Measurements from ENCODE around the gene AGPS. TPM values are rescaled to one million over a fixed set of nuclear protein-coding genes. Genes with fewer than 3 reads are reported as not detected.

The AGPS gene
- total RNA-seq, 4 donors from 2014 or later = 32.4 to 56.8 (median 38.5) TPM

DNA sequence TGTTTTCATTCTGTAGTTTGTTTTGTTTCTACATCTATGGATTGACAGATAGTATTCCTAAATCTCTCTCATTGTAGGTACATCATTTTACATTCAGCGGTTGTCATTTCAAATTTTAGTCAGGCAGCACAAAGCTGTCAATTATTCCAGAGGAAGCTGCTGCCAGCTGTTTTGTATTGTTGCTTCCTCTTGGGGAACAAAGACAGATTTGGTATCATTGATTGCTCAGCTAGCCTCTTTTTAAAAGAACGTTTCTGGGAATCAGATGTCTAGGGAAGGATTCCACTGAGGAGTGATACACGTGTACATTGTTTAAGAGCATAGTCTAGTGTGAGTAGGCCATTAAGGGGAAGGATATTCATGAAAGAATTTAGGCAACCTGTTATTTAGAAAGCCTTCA lies 145.8 kb downstream of the AGPS start:
- TF ChIP-seq, protein P1, sequence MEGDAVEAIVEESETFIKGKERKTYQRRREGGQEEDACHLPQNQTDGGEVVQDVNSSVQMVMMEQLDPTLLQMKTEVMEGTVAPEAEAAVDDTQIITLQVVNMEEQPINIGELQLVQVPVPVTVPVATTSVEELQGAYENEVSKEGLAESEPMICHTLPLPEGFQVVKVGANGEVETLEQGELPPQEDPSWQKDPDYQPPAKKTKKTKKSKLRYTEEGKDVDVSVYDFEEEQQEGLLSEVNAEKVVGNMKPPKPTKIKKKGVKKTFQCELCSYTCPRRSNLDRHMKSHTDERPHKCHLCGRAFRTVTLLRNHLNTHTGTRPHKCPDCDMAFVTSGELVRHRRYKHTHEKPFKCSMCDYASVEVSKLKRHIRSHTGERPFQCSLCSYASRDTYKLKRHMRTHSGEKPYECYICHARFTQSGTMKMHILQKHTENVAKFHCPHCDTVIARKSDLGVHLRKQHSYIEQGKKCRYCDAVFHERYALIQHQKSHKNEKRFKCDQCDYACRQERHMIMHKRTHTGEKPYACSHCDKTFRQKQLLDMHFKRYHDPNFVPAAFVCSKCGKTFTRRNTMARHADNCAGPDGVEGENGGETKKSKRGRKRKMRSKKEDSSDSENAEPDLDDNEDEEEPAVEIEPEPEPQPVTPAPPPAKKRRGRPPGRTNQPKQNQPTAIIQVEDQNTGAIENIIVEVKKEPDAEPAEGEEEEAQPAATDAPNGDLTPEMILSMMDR (IDR thresholded peaks at IDR 0.05; ENCODE audit: low read depth) = no peak

- TF ChIP-seq, protein P1 (IDR thresholded peaks at IDR 0.05; ENCODE audit: low read depth) = no peak
These were observed 147.7 kb downstream of the AGPS start for GRCh38 chr2:177540283-177540682.

GRCh38 chr2:177541258-177541991 lies 148.9 kb downstream of the AGPS start:
- TF ChIP-seq, protein P1 (IDR thresholded peaks at IDR 0.05; ENCODE audit: low read depth) = no peak

- TF ChIP-seq, protein P1 (IDR thresholded peaks at IDR 0.05; ENCODE audit: low read depth) = no peak
These were observed 149.8 kb downstream of the AGPS start for GRCh38 chr2:177542396-177542795.

DNA sequence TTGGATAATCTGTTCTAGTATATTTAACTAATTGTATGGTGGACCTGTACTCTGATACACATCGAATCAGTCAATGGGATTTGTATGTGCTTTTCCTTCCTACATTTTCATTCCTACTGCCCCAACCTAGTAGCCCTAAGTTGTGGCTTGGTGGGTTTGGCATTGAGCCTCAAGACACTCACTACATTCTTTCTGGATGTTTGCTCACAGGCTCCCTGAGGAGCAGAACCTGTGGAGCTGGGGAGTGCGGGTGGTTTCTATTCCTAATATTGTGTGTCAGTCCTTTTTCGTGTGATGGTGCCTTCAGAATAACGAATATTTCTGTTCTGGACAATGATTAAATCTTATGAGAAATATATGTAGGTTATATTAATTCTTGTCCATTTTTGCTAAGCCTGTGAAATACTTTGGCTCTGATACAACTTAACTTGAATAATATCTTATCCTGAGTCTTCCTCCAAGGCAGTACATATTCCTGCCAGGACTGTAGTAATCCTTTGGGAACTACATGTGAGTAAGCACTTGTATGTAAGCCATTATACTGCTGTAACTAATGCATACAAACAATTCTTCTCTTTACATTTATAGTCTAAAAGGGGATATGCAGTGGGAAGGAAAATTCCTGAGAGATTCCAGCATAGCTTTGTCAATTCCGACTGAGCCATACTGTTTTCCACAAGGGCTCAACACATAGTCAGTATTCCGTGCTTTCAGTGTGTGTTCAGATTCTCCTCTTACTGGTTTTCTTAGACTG lies 150.6 kb downstream of the AGPS start:
- TF ChIP-seq, protein P1 (IDR thresholded peaks at IDR 0.05; ENCODE audit: low read depth) = no peak

DNA sequence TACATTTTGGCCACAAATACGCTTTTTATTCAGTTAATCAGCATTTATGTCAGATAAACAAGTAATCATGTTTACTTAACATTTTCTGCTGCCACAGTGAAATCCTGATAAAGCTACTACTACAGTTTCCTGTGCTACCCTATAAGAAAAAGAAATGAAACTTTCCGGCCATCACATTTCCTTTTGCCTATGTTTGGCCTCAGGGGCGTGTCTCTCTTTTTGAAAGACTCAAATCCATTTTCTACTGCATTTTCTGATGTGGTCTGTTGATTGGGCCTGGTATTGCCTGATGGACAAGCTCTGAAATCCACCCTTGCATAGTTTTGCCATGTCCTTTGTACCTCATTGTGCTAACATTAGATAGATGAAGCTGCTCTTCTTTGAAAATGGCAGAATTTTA lies 152.6 kb downstream of the AGPS start:
- TF ChIP-seq, protein P1 (IDR thresholded peaks at IDR 0.05; ENCODE audit: low read depth) = no peak

DNA sequence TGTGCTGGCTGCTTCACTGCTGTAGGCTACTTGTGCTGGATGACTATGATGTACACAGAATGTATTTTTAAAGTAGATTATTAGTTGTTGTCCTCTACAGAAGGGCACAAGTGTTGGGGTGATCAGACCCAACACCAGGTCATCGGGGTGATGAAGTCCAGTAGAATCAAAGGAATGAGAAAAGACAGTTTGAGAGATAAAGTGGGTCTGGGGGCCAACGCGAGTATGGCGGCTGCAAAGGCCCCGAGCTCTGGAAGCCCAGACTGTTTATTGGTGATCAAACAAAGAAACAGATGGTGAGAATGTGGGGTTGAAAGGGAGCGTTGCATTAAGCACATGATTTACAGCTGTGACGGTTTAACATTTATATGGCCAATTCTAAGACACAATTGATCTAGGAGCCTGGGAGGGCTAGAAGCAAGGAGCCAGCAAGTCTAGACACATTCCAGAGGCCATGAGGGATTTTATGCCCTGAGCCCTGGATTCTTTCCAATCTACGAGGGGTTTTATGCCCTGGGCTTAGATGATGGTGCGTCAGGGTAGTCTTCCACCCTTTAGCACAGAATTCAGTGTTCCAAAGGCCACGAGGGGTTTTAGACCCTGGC lies 153.5 kb downstream of the AGPS start:
- TF ChIP-seq, protein P1 (IDR thresholded peaks at IDR 0.05; ENCODE audit: low read depth) = no peak

All from subcutaneous adipose tissue (tissue), 4 donors.